GM21825 (cell line): Measurements from ENCODE around the gene SAYSD1.

Experiments used
- ATAC-seq: cut with Tn5 transposase; IDR thresholded peaks from one replicate; pipeline ENCODE4 v1.9.1; 2021; ENCODE audit warnings: mild to moderate bottlenecking, moderate library complexity; ENCODE audit not compliant: unreplicated experiment

The SAYSD1 gene

DNA sequence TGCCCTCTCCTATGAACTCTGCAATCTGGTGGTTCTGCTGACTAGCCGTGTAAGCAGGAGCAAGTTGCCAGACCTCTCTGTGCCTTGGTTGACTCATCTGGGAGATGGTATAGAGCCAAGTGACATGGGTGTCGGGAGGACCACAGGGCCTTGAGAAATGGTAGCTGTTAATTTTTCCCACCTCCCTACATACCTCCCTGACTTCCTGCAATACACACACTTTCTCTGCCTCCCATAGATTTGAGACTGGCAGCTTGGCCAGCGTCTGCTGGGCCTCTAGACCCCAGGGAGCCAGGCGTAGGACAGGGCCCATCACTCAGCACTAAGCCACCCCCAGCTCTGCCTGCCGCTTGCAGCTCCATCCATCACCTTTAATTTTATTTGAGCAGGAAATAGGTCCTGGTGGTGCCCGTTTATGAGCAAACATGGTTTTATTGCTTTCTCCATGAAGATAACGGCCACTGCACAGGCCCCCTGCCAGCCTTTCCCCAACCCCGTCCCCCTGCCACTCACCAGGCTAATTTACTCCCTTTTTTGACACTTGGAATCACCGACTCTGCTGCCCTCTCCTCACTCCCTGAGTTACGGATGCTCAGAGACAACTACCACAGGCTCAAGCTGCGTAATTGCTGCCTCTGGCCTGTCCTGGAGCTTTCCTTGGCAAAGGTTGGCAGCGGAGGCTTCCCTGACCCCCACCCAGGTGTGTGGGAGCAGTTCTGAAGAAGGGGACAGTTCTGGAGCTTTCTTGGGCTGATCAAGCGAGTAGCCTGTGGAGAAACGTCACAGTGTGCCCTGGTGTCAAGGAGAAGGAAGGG lies 55.3 kb downstream of the SAYSD1 start:
- ATAC-seq = no peak

DNA sequence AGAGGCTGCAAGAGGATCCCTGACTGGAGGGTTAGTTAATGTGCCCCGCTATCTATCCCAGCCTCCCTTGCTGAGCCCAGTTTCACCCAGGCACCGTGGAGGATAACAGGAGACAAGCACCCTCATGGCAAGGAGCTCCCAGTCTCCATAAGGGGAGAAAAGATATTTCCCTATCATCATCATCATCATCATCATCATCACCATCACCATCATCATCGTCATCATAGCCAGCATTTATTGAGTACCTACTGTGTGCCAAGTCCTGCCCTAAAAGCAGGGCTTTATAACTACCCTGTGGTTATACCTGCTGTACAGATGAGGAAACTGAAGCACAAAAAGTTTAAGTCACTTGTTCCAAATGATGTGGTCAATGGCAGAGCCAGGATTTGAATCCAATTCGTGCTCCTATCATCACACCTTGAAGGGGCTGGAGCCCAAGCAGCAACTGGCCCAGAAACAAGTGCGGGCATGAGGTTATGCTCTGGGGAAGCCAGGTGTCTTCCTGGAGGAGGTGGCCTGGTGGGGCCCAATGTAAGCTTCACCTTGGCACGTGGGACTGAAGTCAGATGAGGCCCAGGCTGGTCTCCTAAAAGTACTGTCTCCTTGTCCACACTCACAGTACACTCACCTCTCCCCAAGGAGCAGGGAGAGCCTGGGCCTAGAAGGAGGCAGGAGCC lies 56.4 kb downstream of the SAYSD1 start:
- ATAC-seq = no peak

DNA sequence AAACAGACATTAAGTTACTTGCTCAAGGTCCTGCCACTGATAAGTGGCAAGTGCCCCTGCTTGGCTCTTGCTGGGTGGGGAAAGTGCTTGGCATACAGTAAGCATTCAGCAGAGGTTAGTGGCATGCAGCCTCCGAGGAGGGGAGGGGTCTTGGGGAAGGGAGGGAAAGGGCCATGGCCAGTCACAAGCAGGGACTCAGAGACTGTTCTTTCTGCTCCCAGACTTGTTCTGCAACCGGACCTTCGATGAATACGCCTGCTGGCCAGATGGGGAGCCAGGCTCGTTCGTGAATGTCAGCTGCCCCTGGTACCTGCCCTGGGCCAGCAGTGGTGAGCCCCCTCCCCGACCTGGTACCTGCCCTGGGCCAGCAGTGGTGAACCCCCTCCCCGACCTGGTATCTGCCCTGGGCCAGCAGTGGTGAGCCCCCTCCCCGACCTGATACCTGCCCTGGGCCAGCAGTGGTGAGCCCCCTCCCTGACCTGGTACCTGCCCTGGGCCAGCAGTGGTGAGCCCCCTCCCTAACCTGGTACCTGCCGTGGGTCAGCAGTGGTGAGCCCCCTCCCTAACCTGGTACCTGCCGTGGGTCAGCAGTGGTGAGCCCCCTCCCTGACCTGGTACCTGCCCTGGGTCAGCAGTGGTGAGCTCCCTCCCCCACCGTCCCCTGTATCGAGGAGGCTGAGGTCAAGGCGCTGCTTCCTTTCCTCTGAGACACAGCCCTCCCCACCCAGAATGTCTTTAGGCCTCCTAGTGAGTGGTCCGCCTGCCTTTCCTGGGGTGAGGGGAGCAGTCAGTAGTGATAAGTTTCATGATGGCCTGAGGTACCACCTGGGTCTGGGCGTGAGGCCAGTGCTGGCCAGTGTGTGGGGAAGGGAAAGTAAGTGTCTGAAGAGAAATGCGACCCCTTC lies 57.5 kb downstream of the SAYSD1 start:
- ATAC-seq = no peak

GRCh38 chr6:39056681-39057080 lies 58.3 kb downstream of the SAYSD1 start:
- no peak for ATAC-seq

GRCh38 chr6:39056191-39056590 lies 58.8 kb downstream of the SAYSD1 start:
- no peak for ATAC-seq

GRCh38 chr6:39055661-39056060 lies 59.3 kb downstream of the SAYSD1 start:
- no peak for ATAC-seq

- ATAC-seq = no peak
Observed at GRCh38 chr6:39054577-39055142, 60.3 kb downstream of the SAYSD1 start.
